ENCODE results near the gene LRRC4C.
"Not testable (repeated sequence)": the region's sequence is repeated elsewhere in the genome, so short reads cannot be mapped to it uniquely, and the experiment has no call there.

The LRRC4C gene

DNA sequence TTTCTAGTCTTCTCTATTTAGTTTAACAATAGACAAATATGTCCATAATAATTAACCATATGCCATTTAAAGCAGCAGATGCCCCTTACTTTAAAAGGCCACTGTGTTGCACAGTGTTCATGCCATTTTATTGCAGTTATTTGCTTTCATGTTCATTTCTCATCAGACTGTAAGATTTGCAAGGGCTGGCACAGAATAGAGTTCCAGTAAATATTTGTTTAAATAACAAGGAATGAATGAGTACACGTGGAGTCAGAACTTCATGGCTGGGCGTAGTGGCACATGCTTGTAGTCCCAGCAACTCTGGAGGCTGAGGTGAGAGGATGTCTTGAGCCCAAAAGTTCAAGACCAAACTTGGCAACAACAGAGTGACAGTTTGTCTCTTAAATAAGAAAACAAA is 1228.6 kb downstream of the LRRC4C start:
- no peak for DNase-seq (ENCODE audit: low read depth)

GRCh38 chr11:40228662-40229061 is 1230.8 kb downstream of the LRRC4C start:
- DNase-seq (ENCODE audit: low read depth): no peak

DNA sequence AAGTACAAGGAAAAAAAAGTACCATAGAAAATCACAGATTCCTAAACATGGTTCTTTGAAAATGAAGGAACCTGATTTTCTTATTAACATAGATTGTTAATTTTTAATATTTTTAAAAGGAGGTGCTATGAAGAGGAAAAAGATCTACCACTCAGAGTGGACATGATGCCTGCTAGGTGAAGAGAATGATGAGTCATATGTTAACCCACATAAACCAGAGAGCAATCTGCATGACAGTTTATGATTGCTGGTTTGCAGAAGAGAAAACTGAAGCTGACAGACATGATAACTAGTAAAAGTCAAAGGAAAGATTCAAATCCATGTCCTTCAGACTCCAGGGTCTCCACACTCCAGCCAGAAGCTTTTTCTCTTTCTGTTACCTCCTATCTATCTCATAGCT is 1231.7 kb downstream of the LRRC4C start:
- DNase-seq (ENCODE audit: low read depth): no peak

- DNase-seq (ENCODE audit: low read depth): no peak
Measured at GRCh38 chr11:40226654-40227053, 1232.8 kb downstream of the LRRC4C start.

GRCh38 chr11:40223596-40224330 is 1235.7 kb downstream of the LRRC4C start:
- no peak for DNase-seq (ENCODE audit: low read depth)

- no peak for DNase-seq (ENCODE audit: low read depth)
Measured at GRCh38 chr11:40219401-40219800, 1240.1 kb downstream of the LRRC4C start.

DNA sequence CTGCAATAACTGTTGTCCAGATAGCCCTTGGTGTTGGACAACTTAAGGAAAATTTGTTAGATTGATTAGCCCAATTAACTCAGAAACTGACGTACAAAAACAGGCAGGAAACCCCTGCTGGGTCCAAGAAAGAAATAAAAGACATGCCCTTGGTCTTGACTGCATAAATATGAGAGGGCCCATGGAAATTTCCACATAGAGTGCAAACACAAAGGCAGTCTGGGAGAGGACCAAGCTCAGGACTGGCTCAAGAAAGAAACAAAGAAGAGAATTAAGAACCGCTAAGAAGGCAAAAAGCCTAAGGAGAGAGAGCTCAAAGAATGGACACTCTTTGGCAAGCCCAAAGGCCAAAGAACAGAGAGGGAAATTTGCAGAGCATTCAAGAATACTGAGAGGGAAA is 1243.9 kb downstream of the LRRC4C start:
- no peak for DNase-seq (ENCODE audit: low read depth)

- no peak for DNase-seq (ENCODE audit: low read depth)
Measured at GRCh38 chr11:40207416-40207815, 1252.0 kb downstream of the LRRC4C start.

DNA sequence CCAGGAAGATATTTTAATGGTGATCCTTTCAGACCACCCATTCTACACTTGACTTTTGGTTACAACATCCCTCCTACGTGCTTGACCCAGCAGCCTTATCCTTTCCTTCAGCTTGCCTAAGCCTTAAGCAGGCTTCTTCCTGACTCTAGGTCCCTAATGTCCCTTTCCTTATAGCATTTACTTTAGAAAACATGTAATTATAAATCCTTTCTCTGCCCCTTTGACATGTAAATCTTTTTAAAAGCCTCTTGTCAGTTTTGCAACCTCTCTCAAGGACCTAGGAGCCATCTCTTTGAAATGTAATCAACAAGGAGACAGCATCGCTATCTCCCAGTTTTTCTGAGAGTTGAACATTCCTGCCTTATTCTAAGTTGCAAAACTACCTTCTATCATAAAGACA is 1255.2 kb downstream of the LRRC4C start:
- DNase-seq (ENCODE audit: low read depth): no peak

- DNase-seq (ENCODE audit: low read depth): no peak
Measured at GRCh38 chr11:40203606-40204005, 1255.8 kb downstream of the LRRC4C start.

DNA sequence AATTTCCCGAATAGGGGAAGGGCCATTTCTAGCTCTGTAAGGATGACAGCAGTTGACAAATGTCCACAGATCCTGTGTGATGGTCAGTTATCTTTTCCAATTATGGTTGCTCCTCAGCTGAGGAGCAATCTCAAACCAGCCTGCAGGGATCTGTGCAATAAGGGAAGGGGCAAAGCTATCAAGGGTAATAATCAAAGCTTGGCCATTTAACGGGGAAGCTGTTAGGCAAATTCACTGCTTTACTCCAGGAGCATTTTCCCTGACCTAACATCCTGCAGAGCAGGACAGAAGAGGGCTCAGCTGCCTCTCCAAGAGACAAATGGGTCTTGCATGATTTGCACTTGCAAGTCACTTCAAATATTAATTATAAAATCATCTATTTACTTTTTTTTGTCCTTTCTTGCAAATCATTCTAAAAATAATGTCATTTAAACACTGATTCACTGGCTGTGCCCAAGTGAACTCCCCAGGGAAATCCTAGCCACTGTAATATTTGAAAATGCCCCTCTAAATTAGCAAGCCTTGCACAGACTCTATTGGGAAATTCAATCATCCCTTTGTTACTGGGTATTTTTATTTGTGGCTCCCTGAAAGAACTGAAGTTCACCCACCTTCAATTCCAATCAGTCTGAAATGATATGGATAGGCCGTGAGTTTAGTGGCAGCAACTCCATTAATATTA is 1256.7 kb downstream of the LRRC4C start:
- DNase-seq (ENCODE audit: low read depth): no peak

GRCh38 chr11:40192590-40192989 is 1266.9 kb downstream of the LRRC4C start:
- not testable (repeated sequence) for DNase-seq (ENCODE audit: low read depth)

GRCh38 chr11:40190294-40190693 is 1269.2 kb downstream of the LRRC4C start:
- DNase-seq (ENCODE audit: low read depth): no peak

GRCh38 chr11:40188848-40189247 is 1270.6 kb downstream of the LRRC4C start:
- DNase-seq (ENCODE audit: low read depth): no peak

- no peak for DNase-seq (ENCODE audit: low read depth)
Measured at GRCh38 chr11:40187295-40187694, 1272.2 kb downstream of the LRRC4C start.

DNA sequence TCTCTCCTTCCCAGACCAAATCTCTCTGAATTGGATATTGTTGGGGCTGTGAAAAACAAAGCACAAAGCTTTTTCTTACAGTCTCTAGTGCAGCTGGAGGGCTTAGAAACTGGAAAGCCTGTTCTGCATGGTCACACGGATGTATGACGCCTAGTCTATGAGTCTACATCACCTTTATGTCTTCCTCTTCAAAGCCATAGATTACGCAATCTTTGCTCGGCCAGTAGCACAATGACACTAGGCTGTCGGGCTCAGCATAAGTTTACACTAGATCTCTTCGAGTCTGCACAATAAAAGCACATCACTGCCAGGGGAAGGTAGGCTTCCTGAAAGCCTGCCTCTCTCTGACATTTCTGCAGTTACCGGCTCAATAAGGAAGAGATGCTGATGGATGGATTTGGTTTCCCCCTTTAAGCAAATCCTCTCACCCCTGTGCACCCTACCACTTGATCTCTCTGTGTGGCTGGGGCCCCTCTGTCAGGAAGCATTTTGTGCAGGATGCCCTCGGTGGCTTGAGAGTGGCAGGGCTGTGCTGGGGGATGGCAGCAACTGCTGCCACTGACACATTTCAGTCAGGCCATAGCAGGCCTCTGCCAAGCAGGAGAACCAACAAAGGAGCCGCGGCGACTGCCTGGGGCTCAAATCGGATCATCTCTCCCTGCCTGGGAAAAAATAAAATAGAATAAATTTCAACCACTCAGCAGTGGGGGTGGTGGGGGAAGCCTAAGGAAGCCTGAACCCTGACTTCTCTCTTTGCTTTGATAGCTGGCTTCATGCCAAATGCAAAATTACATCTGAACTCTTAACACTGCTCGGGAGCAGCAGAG is 1272.8 kb downstream of the LRRC4C start:
- no peak for DNase-seq (ENCODE audit: low read depth)

DNA sequence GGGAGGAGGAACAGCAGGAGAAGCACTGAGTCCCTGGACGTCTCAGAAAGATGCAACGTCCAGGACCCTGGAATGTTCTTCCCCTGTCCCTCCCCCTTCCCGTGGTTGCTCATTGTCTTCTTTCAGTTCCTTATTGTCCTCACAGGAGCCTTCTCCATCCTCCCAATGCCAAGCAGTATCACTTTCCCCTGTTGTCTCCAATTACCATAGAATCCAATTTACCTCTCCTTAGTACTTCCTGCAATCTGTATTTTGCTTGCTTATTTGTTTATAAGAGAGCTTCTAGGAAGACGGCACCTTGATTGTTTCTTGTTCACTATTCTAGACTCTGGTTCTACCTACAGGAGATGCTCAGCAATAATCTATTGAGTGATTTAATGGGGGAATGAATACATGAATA is 1273.7 kb downstream of the LRRC4C start:
- DNase-seq (ENCODE audit: low read depth): no peak

- no peak for DNase-seq (ENCODE audit: low read depth)
Measured at GRCh38 chr11:40183073-40184064, 1276.1 kb downstream of the LRRC4C start.

DNA sequence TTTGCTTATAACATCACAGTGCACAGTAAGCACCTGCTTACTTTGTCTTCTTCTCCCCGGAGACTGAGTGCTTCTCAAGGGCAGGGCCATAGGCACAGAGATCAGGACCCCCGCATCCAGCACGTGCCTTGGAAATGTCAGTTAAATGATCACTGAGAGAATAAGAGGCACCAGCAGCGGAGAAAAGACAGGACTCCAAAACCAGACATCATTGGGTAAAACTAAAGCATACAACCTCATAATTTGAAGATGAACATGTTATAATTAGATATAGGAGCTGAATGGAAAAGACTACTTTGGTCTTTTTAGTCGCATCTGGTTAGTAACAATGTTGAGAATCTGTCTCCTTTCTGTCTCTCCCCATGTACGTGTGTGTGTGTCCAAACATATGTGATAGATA is 1279.9 kb downstream of the LRRC4C start:
- DNase-seq (ENCODE audit: low read depth): no peak

DNA sequence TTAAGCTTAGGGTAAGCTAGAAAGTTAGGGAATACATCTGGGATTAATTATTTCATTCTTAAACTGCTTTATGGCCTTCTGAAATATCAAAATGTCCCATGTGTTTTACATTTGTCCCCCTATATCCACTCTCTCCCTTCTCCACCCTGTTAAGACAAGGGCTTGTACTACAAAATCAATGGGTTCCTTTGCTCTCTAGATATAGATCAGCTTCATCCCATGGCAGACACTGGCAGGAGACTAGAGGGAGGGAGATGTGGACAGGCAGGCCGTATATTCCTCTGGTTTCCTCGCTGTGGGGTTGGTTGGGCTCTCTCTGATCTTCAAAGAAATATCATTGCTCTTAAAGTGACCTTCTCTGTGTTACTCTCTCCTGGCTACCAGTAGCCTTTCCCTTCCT is 1281.0 kb downstream of the LRRC4C start:
- DNase-seq (ENCODE audit: low read depth): no peak

DNA sequence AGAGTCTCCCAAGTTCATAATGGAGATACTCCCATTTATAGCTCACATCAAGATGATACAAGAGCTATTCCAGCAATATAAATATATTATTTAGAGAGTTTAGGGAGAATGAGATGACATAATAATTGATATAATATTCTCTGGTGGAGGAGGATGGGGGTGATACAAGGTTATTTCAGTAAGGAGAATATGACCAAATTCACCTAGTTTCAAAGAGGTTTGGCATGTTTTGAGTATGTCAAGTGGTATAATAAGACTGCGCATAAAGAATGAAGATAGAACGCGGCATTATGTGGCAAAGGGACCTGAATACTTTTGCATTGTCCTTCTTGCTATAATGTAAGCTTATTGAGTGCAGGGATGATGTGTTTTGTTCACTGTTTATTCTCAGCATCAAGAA is 1283.5 kb downstream of the LRRC4C start:
- no peak for DNase-seq (ENCODE audit: low read depth)

- peak; percentile 4 for DNase-seq (ENCODE audit: low read depth)
Measured at GRCh38 chr11:40170078-40170477, 1289.4 kb downstream of the LRRC4C start.

Measured in ELR (cell line).